Osteocyte (in vitro differentiated cells): ENCODE results near the gene KLK14. TPM values are rescaled to one million over a fixed set of nuclear protein-coding genes. Genes with fewer than 3 reads are reported as not detected.

Source experiments
- DNase-seq: peaks from one replicate; pipeline ENCODE4 v3.0.0; 2021; ENCODE audit warnings: mixed read lengths; ENCODE audit not compliant: unreplicated experiment; ENCODE audit errors: extremely low spot score
- H3K27ac Mint-ChIP-seq: one replicate; pipeline ENCODE4 v1.8.0; 2021; ENCODE audit warnings: mild to moderate bottlenecking, mixed read lengths; ENCODE audit not compliant: unreplicated experiment
- H3K27me3 Mint-ChIP-seq: one replicate; pipeline ENCODE4 v1.8.0; 2021; ENCODE audit warnings: mixed read lengths; ENCODE audit not compliant: unreplicated experiment
- H3K36me3 Mint-ChIP-seq: one replicate; pipeline ENCODE4 v1.8.0; 2021; ENCODE audit warnings: mixed read lengths; ENCODE audit not compliant: unreplicated experiment
- H3K4me1 Mint-ChIP-seq: one replicate; pipeline ENCODE4 v1.8.0; 2021; ENCODE audit warnings: mixed read lengths; ENCODE audit not compliant: unreplicated experiment
- H3K4me3 Mint-ChIP-seq: one replicate; pipeline ENCODE4 v1.8.0; 2021; ENCODE audit warnings: mild to moderate bottlenecking, moderate library complexity, mixed read lengths; ENCODE audit not compliant: unreplicated experiment
- H3K9me3 Mint-ChIP-seq: one replicate; pipeline ENCODE4 v1.8.0; 2021; ENCODE audit warnings: mixed read lengths; ENCODE audit not compliant: unreplicated experiment
- total RNA-seq: library from RNA; stranded (reverse); gene quantifications from 2 replicates; pipeline ENCODE4 v1.2.1, GENCODE V29; 2021
- TF ChIP-seq, protein P1 (sequence below): fragments of 200-600 bp; sonication (generic); IDR thresholded peaks from 2 replicates; pipeline ENCODE4 v1.5.0; 2021; ENCODE audit warnings: antibody characterized with exemption, mild to moderate bottlenecking, moderate library complexity

Gene KLK14
- total RNA-seq, 1 donor from 2014 or later, result not detected

DNA sequence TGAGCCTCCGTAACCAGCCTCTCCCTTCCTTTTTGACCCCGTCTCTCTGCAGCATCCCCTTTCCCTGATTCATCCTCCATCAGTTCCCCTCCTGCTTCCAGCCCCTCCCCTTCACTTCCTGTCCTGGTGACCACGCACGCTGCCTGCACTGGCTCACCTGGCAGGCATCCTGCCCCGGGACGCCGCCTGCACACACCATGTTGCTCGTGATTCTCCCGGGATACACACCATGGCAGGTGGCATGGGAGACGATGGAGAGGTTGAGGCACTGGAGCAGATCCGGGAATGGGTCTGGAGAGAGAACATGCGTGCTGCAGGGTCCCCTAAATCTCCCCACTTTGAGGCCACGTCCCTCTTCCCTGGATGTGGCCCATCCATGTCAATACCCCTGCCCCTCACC is 52.1 kb downstream of the KLK14 start:
- no peak overlapping the region for H3K27ac Mint-ChIP-seq
- TF ChIP-seq, protein P1, sequence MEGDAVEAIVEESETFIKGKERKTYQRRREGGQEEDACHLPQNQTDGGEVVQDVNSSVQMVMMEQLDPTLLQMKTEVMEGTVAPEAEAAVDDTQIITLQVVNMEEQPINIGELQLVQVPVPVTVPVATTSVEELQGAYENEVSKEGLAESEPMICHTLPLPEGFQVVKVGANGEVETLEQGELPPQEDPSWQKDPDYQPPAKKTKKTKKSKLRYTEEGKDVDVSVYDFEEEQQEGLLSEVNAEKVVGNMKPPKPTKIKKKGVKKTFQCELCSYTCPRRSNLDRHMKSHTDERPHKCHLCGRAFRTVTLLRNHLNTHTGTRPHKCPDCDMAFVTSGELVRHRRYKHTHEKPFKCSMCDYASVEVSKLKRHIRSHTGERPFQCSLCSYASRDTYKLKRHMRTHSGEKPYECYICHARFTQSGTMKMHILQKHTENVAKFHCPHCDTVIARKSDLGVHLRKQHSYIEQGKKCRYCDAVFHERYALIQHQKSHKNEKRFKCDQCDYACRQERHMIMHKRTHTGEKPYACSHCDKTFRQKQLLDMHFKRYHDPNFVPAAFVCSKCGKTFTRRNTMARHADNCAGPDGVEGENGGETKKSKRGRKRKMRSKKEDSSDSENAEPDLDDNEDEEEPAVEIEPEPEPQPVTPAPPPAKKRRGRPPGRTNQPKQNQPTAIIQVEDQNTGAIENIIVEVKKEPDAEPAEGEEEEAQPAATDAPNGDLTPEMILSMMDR, result no peak
- DNase-seq, result no peak

DNA sequence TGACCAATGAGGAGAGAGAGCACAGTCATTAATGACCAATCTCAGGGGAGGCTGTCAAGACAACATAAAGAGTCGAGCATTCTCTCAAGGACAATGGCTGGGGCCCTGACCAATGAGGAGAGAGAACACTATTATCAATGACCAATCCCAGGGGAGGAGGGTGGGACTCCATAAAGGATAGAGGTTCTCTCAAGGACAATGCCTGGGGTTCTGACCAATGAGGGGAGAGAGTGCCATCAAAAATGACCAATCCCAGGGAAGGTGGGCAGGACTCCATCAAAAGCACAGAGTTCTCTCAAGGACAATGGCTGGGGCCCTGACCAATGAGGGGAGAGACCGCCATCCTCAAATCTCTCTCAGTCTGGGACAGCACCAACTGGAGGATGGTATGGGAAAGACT is 53.0 kb downstream of the KLK14 start:
- DNase-seq, result no peak
- peaks cover 17% of the 10 kb centered on the region for H3K9me3 Mint-ChIP-seq
- H3K27me3 Mint-ChIP-seq, result no peaks in the 10 kb centered on the region
- no peaks in the 10 kb centered on the region for H3K4me1 Mint-ChIP-seq
- TF ChIP-seq, protein P1, result no peak
- no peak overlapping the region for H3K27ac Mint-ChIP-seq
- H3K36me3 Mint-ChIP-seq, result no peaks in the 10 kb centered on the region
- H3K4me3 Mint-ChIP-seq, result no peak overlapping the region

More for the DNA sequence above, 52.1 kb downstream of the KLK14 start:
- H3K27me3 Mint-ChIP-seq, result no peaks in the 10 kb centered on the region
- H3K4me1 Mint-ChIP-seq, result no peaks in the 10 kb centered on the region
- peaks cover 17% of the 10 kb centered on the region for H3K9me3 Mint-ChIP-seq
- H3K4me3 Mint-ChIP-seq, result no peak overlapping the region
- no peaks in the 10 kb centered on the region for H3K36me3 Mint-ChIP-seq

Other genes starting within 250 kb of the KLK14 start
- gene KLK15, start 249.3 kb downstream of the KLK14 start, total RNA-seq, result not detected in 2 replicates
- gene KLK3, start 228.0 kb downstream of the KLK14 start, total RNA-seq, result not detected in 2 replicates
- not detected in 2 replicates for gene KLK2, start 209.4 kb downstream of the KLK14 start, total RNA-seq
- not detected in 2 replicates for gene KLK4, start 171.5 kb downstream of the KLK14 start, total RNA-seq
- gene KLK5, start 129.8 kb downstream of the KLK14 start, total RNA-seq, result not detected in 2 replicates
- not detected in 2 replicates for gene KLK6, start 113.3 kb downstream of the KLK14 start, total RNA-seq
- gene KLK7, start 99.0 kb downstream of the KLK14 start, total RNA-seq, result not detected in 2 replicates
- gene KLK8, start 81.3 kb downstream of the KLK14 start, total RNA-seq, result not detected in 2 replicates
- gene KLK10, start 63.2 kb downstream of the KLK14 start, total RNA-seq, result not detected in 2 replicates
- not detected in 2 replicates for gene KLK11, start 56.3 kb downstream of the KLK14 start, total RNA-seq
- not detected in 2 replicates for gene KLK12, start 47.9 kb downstream of the KLK14 start, total RNA-seq
- gene KLK13, start 17.8 kb downstream of the KLK14 start, total RNA-seq, result not detected in 2 replicates
- gene CTU1, start 25.5 kb upstream of the KLK14 start, total RNA-seq, result 5.6 and 6.5 TPM in 2 replicates
- gene SIGLEC9, start 42.0 kb upstream of the KLK14 start, total RNA-seq, result not detected in 2 replicates
- gene SIGLEC7, start 59.4 kb upstream of the KLK14 start, total RNA-seq, result not detected in 2 replicates
- gene CD33, start 142.2 kb upstream of the KLK14 start, total RNA-seq, result not detected in 2 replicates
- gene SIGLECL1, start 168.2 kb upstream of the KLK14 start, total RNA-seq, result not detected in 2 replicates
- gene IGLON5, start 228.8 kb upstream of the KLK14 start, total RNA-seq, result not detected in 2 replicates